ENCODE measurements around the gene S100P. TPM values are rescaled to one million over a fixed set of nuclear protein-coding genes. Genes with fewer than 3 reads are reported as not detected.
A peak's percentile ranks its signal among the peaks of the same experiment; 100 is the strongest.

Gene S100P
- total RNA-seq, 1 donor from 2014 or later: 3.6 TPM

- intact Hi-C loops (cut with DNase I): no loop called here
- ATAC-seq (no peak), DNase-seq (no peak)
- Histone ChIP-seq H3K4me3 (no peak overlapping the region), H3K4me1 (peaks cover 21% of the 10 kb centered on the region), H3K36me3 (peaks cover 9% of the 10 kb centered on the region), H3K27me3 (no peaks in the 10 kb centered on the region), H3K9me3 (no peaks in the 10 kb centered on the region), H3K27ac (no peak overlapping the region)
- TF ChIP-seq CTCF (IDR thresholded peaks at IDR 0.05): no peak
Measured at GRCh38 chr4:6680372-6681034, 13.2 kb upstream of the S100P start.

- Histone ChIP-seq H3K27ac (no peak overlapping the region), H3K36me3 (peaks cover 3% of the 10 kb centered on the region), H3K4me1 (peaks cover 14% of the 10 kb centered on the region), H3K4me3 (no peak overlapping the region), H3K9me3 (no peaks in the 10 kb centered on the region), H3K27me3 (no peaks in the 10 kb centered on the region)
- DNase-seq (no peak), ATAC-seq (peak; percentile 16)
- no peak for TF ChIP-seq CTCF (IDR thresholded peaks at IDR 0.05)
- intact Hi-C loops (cut with DNase I): no loop called here
Measured at GRCh38 chr4:6681191-6681590, 12.5 kb upstream of the S100P start.

GRCh38 chr4:6682862-6683590 lies 10.7 kb upstream of the S100P start:
- Histone ChIP-seq H3K9me3 (no peaks in the 10 kb centered on the region), H3K27ac (no peak overlapping the region), H3K4me1 (no peaks in the 10 kb centered on the region), H3K4me3 (no peak overlapping the region), H3K27me3 (no peaks in the 10 kb centered on the region), H3K36me3 (no peaks in the 10 kb centered on the region)
- DNase-seq: no peak
- ATAC-seq: no peak
- no peak for TF ChIP-seq CTCF (IDR thresholded peaks at IDR 0.05)
- intact Hi-C loops (cut with DNase I): no loop called here

- no peak for TF ChIP-seq CTCF (IDR thresholded peaks at IDR 0.05)
- ATAC-seq (no peak), DNase-seq (no peak)
- H3K27ac ChIP-seq: no peak overlapping the region
- no peak overlapping the region for H3K4me3 ChIP-seq
- no peaks in the 10 kb centered on the region for H3K9me3 ChIP-seq
- intact Hi-C loops (cut with DNase I): no loop called here
- H3K4me1 ChIP-seq: peaks cover 12% of the 10 kb centered on the region
- no peaks in the 10 kb centered on the region for H3K36me3 ChIP-seq
- H3K27me3 ChIP-seq: no peaks in the 10 kb centered on the region
Measured at GRCh38 chr4:6684656-6685055, 9.0 kb upstream of the S100P start.

DNA sequence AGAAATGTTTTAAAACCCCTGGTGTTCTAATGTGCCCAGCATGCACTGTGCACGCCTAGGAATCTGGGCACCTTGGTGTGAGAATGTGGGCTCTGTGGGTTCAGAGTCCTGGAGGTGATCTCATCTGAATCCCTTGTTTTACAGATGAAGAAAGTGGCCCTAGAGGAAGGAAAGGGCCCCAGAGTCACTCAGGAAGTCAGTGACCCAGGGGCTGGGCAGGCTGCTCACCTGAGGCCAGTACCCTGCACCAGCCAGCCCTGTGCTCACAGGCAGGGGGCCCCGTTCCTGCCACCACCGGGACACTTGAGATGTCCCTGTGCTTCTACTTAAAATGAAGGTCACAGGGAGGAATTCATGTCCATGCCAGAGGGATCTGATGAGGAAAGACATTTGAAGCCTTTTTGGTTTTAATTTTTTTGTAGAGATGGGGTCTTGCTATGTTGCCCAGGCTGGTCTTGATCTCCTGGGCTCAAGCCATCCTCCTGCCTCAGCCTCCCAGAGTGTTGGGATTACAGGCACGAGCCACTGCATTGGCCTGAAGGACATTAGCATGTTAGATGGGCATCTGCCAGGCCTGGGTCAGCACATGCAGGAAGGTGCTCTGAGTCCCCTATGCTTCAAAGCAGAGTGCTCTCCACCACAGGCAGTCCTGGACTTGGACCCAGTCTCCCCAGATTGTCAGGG lies 7.4 kb upstream of the S100P start:
- Histone ChIP-seq H3K4me3 (no peak overlapping the region), H3K27ac (no peak overlapping the region), H3K4me1 (peaks cover 17% of the 10 kb centered on the region), H3K27me3 (no peaks in the 10 kb centered on the region), H3K36me3 (no peaks in the 10 kb centered on the region), H3K9me3 (no peaks in the 10 kb centered on the region)
- ATAC-seq: no peak
- DNase-seq: no peak
- TF ChIP-seq CTCF (IDR thresholded peaks at IDR 0.05): no peak
- intact Hi-C loops (cut with DNase I): no loop called here
